NCI-H2196 treated with DMSO at 0.1 percent for 48 hours (cell line): Measurements from ENCODE around the gene TRDMT1.
A peak's percentile ranks its signal among the peaks of the same experiment; 100 is the strongest.

Experiments used
- DNase-seq: peaks from one replicate; lab custom pipeline; 2025; ENCODE audit not compliant: unreplicated experiment; lab: John Stamatoyannopoulos, UW

The TRDMT1 gene

DNA sequence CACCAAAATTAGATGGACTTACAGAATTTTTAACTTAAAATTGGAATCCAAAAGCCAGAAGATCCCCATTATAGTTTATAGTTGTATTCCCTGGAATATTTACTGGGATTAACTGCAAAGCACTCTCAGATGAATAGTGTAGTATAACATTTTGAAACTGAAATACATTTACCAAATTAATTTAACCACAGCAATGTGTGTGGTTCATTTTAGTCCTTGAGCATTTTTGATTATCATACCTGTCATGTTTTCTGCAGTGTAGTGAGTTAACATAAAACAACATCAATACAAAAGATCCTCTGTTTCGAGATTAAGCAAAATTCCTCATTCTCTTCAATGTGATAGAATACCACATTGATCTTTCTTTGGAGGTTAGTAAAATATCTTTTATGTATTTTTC lies 30.3 kb upstream of the TRDMT1 start:
- DNase-seq = no peak

GRCh38 chr10:17229967-17230682 lies 28.7 kb upstream of the TRDMT1 start:
- DNase-seq = peak; percentile 22

DNA sequence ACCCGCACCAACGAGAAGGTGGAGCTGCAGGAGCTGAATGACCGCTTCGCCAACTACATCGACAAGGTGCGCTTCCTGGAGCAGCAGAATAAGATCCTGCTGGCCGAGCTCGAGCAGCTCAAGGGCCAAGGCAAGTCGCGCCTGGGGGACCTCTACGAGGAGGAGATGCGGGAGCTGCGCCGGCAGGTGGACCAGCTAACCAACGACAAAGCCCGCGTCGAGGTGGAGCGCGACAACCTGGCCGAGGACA lies 28.2 kb upstream of the TRDMT1 start:
- no peak for DNase-seq

GRCh38 chr10:17229016-17229716 lies 27.7 kb upstream of the TRDMT1 start:
- no peak for DNase-seq

DNA sequence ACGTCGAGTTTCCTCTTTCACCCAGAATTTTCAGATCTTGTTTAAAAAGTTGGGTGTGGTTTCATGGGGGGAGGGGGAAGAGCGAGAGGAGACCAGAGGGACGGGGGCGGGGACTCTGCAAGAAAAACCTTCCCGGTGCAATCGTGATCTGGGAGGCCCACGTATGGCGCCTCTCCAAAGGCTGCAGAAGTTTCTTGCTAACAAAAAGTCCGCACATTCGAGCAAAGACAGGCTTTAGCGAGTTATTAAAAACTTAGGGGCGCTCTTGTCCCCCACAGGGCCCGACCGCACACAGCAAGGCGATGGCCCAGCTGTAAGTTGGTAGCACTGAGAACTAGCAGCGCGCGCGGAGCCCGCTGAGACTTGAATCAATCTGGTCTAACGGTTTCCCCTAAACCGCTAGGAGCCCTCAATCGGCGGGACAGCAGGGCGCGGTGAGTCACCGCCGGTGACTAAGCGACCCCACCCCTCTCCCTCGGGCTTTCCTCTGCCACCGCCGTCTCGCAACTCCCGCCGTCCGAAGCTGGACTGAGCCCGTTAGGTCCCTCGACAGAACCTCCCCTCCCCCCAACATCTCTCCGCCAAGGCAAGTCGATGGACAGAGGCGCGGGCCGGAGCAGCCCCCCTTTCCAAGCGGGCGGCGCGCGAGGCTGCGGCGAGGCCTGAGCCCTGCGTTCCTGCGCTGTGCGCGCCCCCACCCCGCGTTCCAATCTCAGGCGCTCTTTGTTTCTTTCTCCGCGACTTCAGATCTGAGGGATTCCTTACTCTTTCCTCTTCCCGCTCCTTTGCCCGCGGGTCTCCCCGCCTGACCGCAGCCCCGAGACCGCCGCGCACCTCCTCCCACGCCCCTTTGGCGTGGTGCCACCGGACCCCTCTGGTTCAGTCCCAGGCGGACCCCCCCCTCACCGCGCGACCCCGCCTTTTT lies 26.9 kb upstream of the TRDMT1 start, which contains the start of gene VIM:
Gene VIM (plus strand): TSS at position 151 of the 925 bp plus-strand sequence. CDS start 1,182 bp downstream, outside the sequence.
- DNase-seq = no peak

DNA sequence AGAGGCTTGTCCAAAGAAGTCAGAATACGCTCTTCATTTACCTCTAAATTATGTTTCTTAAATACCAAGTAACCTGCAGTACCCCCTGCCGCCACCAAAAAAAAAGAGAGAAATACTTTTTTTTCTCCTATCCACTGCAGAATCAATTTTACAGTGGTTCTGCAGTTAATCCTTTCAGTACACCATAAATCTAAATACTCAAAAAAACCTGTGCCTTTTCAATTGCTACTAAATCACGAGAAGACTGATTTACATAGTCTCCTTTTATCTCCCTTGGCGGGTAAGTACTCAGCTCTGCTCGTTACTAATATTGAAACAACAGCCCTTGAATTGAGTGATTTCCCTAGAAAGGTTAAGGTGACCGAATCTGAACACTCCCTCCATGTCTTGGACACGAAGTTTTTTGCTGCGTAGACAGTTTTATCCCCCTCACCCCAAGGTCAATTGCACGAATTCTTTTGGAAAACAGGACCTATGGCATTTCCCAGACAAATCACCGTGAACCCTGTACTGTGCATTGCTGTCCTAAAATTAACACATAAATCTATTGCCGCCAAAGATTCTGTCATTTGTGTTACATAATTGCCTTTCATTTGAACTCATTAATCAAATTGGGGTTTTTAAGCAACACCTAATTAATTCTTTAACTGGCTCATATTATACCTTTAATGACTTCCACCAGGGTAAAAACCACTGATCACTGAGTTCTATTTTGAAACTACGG lies 26.1 kb upstream of the TRDMT1 start:
- no peak for DNase-seq

DNA sequence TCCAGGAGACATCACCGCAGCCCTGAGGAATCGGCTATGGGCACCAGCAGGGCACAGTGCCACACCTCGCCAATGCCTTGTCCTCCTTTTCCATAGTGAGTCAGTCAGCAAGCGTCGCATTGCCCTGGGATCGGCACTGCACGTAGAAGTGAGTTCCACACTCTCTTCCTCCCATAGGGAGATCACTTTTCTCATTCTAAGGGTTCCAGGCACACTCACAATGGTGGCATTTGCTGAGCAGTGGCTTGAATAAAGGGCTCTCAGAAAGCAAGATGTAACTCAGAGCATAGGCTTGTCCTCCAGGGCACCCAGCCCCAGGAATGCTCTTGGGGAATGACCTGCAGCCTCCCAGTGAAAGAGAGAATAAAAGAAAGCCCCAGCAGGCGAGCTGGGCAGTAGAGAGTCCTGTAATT lies 25.4 kb upstream of the TRDMT1 start:
- DNase-seq = no peak

GRCh38 chr10:17225808-17226207 lies 24.3 kb upstream of the TRDMT1 start:
- DNase-seq = no peak

DNA sequence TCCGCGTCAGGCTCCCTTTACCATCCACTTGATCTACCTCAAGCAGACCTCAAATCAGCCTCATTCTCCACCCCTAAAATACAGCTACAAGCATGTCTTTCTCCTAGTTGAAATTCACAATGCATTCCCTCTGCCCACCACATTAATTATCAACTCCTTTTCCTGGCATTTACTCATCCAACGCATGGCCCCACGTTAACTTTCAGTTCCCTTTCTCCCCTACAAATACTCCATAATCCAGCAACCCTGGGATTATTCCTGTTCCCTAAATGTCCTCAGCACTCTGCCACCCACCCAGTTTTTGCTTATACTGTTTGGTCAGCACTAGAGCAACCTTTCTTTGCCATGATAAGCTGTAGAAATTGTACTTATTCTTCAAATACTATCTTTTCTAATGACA lies 20.9 kb upstream of the TRDMT1 start:
- no peak for DNase-seq

GRCh38 chr10:17220652-17221100 lies 19.2 kb upstream of the TRDMT1 start:
- no peak for DNase-seq

DNA sequence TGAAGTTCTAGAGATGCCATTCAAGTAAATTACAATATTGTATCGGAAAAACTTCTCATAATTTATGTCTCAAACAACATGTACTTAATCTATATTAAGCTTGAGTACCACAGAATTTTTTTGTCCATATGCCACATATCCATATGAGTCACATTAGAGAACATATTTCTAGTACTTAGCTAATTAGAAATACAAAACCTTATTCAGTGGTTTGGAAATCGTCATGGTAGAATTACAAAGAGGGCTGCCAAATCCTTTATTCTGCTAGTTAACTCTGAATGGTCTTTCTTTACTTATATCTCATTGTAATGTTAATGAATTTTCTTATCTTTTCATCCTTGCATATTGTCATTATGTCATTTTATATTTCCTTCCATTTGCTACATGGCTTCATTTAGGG lies 17.6 kb upstream of the TRDMT1 start:
- no peak for DNase-seq

DNA sequence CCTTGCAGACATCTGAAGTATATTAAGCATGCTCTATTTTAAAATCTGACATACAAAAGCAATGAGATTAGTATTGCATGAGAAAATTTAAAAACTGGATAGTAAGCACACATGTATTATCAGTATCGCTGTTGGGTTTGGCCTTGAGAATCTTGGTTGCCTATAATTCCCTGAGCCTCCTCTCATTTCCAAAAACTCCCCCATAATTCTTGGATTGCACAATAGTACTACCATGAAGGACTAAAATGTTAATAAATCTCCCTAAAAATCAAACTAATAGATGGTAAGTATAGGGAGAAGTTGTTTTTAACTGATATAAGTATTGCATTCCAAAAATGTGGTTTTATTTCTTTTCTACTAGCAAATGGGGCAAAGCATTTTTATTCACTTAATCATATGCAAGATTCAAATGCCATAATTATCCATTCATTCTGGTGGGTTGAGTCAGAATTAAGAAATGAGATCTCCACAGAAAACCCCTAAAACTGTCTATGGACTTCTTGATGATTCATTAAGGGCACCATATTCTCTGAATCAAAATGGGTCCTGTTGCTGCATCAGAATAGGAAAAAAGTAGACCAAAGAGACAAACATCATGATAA lies 16.3 kb upstream of the TRDMT1 start:
- DNase-seq = no peak

DNA sequence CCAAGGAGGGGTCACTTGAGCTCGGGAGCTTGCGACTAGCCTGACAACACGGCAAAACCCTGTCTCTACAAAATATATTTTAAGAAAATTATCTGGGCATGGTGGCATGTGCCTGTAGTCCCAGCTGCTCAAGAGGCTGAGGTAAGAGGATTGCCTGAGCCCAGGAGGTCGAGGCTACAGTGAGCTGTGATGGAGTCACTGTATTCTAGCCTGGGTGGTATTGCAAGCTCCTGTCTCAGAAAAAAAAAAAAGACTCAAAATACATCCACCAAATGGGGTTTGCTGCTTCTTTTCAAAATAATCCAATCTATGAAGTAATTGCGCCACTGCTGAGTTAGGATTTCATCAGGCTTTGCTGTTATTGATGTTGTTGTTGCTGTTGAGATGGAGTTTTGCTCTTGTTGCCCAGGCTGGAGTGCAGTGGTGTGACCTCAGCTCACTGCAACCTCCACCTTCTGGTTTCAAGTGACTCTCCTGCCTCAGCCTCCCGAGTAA lies 15.5 kb upstream of the TRDMT1 start:
- no peak for DNase-seq

GRCh38 chr10:17216217-17216900 lies 14.9 kb upstream of the TRDMT1 start:
- no peak for DNase-seq

DNA sequence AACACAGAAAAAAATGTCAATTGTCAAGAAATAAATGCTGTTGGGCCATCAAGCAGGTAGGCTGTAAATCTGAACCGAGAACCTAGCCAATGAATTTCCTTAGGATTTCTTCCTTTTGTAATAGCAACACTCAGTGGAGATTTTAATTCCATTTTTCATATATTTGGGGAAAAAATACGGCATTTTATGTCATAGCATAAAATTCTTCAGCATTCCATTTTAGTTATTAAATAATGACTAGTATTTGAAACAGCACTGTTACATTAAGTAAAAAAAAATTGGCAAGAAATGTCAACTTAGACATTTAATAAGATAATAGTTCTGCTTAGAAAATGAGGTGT lies 14.3 kb upstream of the TRDMT1 start:
- no peak for DNase-seq

- DNase-seq = no peak
Observed at GRCh38 chr10:17214971-17215781, 13.7 kb upstream of the TRDMT1 start.

- no peak for DNase-seq
Observed at GRCh38 chr10:17214526-17214925, 13.1 kb upstream of the TRDMT1 start.

DNA sequence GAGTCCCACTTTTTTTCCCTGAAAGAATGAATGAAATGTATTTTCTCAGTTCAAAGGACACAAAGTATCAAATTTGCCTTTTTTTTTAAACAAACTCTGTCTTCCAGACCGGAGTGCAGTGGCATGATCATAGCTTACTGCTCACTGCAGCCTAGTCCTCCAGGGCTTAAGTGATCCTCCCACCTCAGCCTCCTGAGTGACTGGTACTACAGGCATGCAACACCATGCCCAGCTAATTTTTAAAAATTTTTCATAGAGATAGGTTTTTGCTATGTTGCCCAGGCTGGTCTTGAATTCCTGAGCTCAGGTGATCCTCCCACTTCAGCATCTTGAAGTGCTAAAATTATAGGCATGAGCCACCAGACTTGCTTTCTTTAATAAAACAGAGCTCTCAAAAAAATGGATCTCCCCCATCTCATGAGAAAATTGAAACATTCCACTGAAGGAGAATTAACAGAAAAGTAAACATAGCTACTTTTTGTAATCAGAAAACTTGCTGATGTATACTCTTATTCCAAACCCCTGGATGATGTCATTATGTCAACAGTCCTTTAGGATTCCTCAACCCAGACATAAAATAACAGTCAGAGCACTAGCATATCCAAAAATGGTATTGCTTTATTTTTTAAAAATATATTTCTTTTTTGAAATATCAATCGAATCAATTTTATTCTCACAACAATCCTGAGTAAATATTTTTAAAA lies 12.3 kb upstream of the TRDMT1 start:
- DNase-seq = no peak

GRCh38 chr10:17212802-17213221 lies 11.3 kb upstream of the TRDMT1 start:
- DNase-seq = no peak
